ENCODE results near the gene HYKK.
"Not testable (repeated sequence)": the region's sequence is repeated elsewhere in the genome, so short reads cannot be mapped to it uniquely, and the experiment has no call there.

Gene HYKK

GRCh38 chr15:78540871-78541743 lies 33.7 kb downstream of the HYKK start:
- H3K36me3 ChIP-seq (ENCODE audit: insufficient read depth, low read length): peaks cover 39% of the 10 kb centered on the region
- peak overlapping the region; percentile 97 for H3K9ac ChIP-seq (ENCODE audit: low read depth, low read length)
- H3K4me3 ChIP-seq (ENCODE audit: low read length): peak overlapping the region; percentile 96
- H3K27me3 ChIP-seq (ENCODE audit: control insufficient read depth, insufficient read depth, low read length): no peaks in the 10 kb centered on the region
- peaks cover 14% of the 10 kb centered on the region for H3K4me1 ChIP-seq (ENCODE audit: control insufficient read depth, insufficient read depth, low read length)
- H3K9me3 ChIP-seq (replicated peaks; ENCODE audit: low read length): no peaks in the 10 kb centered on the region
- H3K4me2 ChIP-seq (ENCODE audit: low read length): peak overlapping the region; percentile 92

GRCh38 chr15:78541744-78542034 lies 34.3 kb downstream of the HYKK start:
- Histone ChIP-seq H3K36me3 (ENCODE audit: insufficient read depth, low read length) (peaks cover 45% of the 10 kb centered on the region), H3K4me2 (ENCODE audit: low read length) (peak overlapping the region; percentile 92), H3K4me3 (ENCODE audit: low read length) (peak overlapping the region; percentile 96), H3K27me3 (ENCODE audit: control insufficient read depth, insufficient read depth, low read length) (no peaks in the 10 kb centered on the region), H3K4me1 (ENCODE audit: control insufficient read depth, insufficient read depth, low read length) (peaks cover 14% of the 10 kb centered on the region), H3K9ac (ENCODE audit: low read depth, low read length) (peak overlapping the region; percentile 97), H3K9me3 (replicated peaks; ENCODE audit: low read length) (no peaks in the 10 kb centered on the region)

GRCh38 chr15:78542647-78543046 lies 35.3 kb downstream of the HYKK start:
- H3K4me3 ChIP-seq (ENCODE audit: low read length): no peak overlapping the region
- no peak overlapping the region for H3K9ac ChIP-seq (ENCODE audit: low read depth, low read length)
- no peaks in the 10 kb centered on the region for H3K9me3 ChIP-seq (replicated peaks; ENCODE audit: low read length)
- peaks cover 53% of the 10 kb centered on the region for H3K36me3 ChIP-seq (ENCODE audit: insufficient read depth, low read length)
- no peaks in the 10 kb centered on the region for H3K27me3 ChIP-seq (ENCODE audit: control insufficient read depth, insufficient read depth, low read length)
- peaks cover 14% of the 10 kb centered on the region for H3K4me1 ChIP-seq (ENCODE audit: control insufficient read depth, insufficient read depth, low read length)
- H3K4me2 ChIP-seq (ENCODE audit: low read length): peak overlapping the region; percentile 92

- Histone ChIP-seq H3K4me2 (ENCODE audit: low read length) (no peak overlapping the region), H3K4me1 (ENCODE audit: control insufficient read depth, insufficient read depth, low read length) (no peaks in the 10 kb centered on the region), H3K36me3 (ENCODE audit: insufficient read depth, low read length) (peaks cover 59% of the 10 kb centered on the region), H3K9me3 (replicated peaks; ENCODE audit: low read length) (no peaks in the 10 kb centered on the region), H3K9ac (ENCODE audit: low read depth, low read length) (no peak overlapping the region), H3K27me3 (ENCODE audit: control insufficient read depth, insufficient read depth, low read length) (no peaks in the 10 kb centered on the region), H3K4me3 (ENCODE audit: low read length) (no peak overlapping the region)
Observed at GRCh38 chr15:78550194-78550593, 42.8 kb downstream of the HYKK start.

- Histone ChIP-seq H3K9ac (ENCODE audit: low read depth, low read length) (no peak overlapping the region), H3K36me3 (ENCODE audit: insufficient read depth, low read length) (peaks cover 53% of the 10 kb centered on the region), H3K4me1 (ENCODE audit: control insufficient read depth, insufficient read depth, low read length) (no peaks in the 10 kb centered on the region), H3K9me3 (replicated peaks; ENCODE audit: low read length) (no peaks in the 10 kb centered on the region), H3K4me3 (ENCODE audit: low read length) (no peak overlapping the region), H3K4me2 (ENCODE audit: low read length) (no peak overlapping the region), H3K27me3 (ENCODE audit: control insufficient read depth, insufficient read depth, low read length) (no peaks in the 10 kb centered on the region)
Observed at GRCh38 chr15:78550815-78551214, 43.4 kb downstream of the HYKK start.

GRCh38 chr15:78551902-78552301 lies 44.5 kb downstream of the HYKK start:
- H3K36me3 ChIP-seq (ENCODE audit: insufficient read depth, low read length): peaks cover 43% of the 10 kb centered on the region
- no peak overlapping the region for H3K4me3 ChIP-seq (ENCODE audit: low read length)
- no peak overlapping the region for H3K9ac ChIP-seq (ENCODE audit: low read depth, low read length)
- H3K9me3 ChIP-seq (replicated peaks; ENCODE audit: low read length): no peaks in the 10 kb centered on the region
- H3K27me3 ChIP-seq (ENCODE audit: control insufficient read depth, insufficient read depth, low read length): no peaks in the 10 kb centered on the region
- H3K4me1 ChIP-seq (ENCODE audit: control insufficient read depth, insufficient read depth, low read length): no peaks in the 10 kb centered on the region
- no peak overlapping the region for H3K4me2 ChIP-seq (ENCODE audit: low read length)

GRCh38 chr15:78552597-78552996 lies 45.2 kb downstream of the HYKK start:
- Histone ChIP-seq H3K4me1 (ENCODE audit: control insufficient read depth, insufficient read depth, low read length) (no peaks in the 10 kb centered on the region), H3K9ac (ENCODE audit: low read depth, low read length) (no peak overlapping the region), H3K4me3 (ENCODE audit: low read length) (no peak overlapping the region), H3K36me3 (ENCODE audit: insufficient read depth, low read length) (peaks cover 36% of the 10 kb centered on the region), H3K27me3 (ENCODE audit: control insufficient read depth, insufficient read depth, low read length) (no peaks in the 10 kb centered on the region), H3K9me3 (replicated peaks; ENCODE audit: low read length) (no peaks in the 10 kb centered on the region), H3K4me2 (ENCODE audit: low read length) (no peak overlapping the region)

GRCh38 chr15:78560201-78560600 lies 52.8 kb downstream of the HYKK start:
- not testable (repeated sequence) for H3K4me3 ChIP-seq (ENCODE audit: low read length); H3K9me3 ChIP-seq (replicated peaks; ENCODE audit: low read length); H3K27me3 ChIP-seq (ENCODE audit: control insufficient read depth, insufficient read depth, low read length); H3K4me2 ChIP-seq (ENCODE audit: low read length); H3K9ac ChIP-seq (ENCODE audit: low read depth, low read length); H3K36me3 ChIP-seq (ENCODE audit: insufficient read depth, low read length); H3K4me1 ChIP-seq (ENCODE audit: control insufficient read depth, insufficient read depth, low read length)

- Histone ChIP-seq H3K4me1 (ENCODE audit: control insufficient read depth, insufficient read depth, low read length) (peaks cover 5% of the 10 kb centered on the region), H3K9ac (ENCODE audit: low read depth, low read length) (no peak overlapping the region), H3K9me3 (replicated peaks; ENCODE audit: low read length) (no peaks in the 10 kb centered on the region), H3K4me3 (ENCODE audit: low read length) (no peak overlapping the region), H3K36me3 (ENCODE audit: insufficient read depth, low read length) (no peaks in the 10 kb centered on the region), H3K4me2 (ENCODE audit: low read length) (no peak overlapping the region), H3K27me3 (ENCODE audit: control insufficient read depth, insufficient read depth, low read length) (peaks cover 7% of the 10 kb centered on the region)
Observed at GRCh38 chr15:78561490-78561889, 54.1 kb downstream of the HYKK start.

- H3K4me2 ChIP-seq (ENCODE audit: low read length): no peak overlapping the region
- peaks cover 8% of the 10 kb centered on the region for H3K4me1 ChIP-seq (ENCODE audit: control insufficient read depth, insufficient read depth, low read length)
- H3K9me3 ChIP-seq (replicated peaks; ENCODE audit: low read length): no peaks in the 10 kb centered on the region
- H3K9ac ChIP-seq (ENCODE audit: low read depth, low read length): no peak overlapping the region
- no peaks in the 10 kb centered on the region for H3K36me3 ChIP-seq (ENCODE audit: insufficient read depth, low read length)
- H3K27me3 ChIP-seq (ENCODE audit: control insufficient read depth, insufficient read depth, low read length): peaks cover 7% of the 10 kb centered on the region
- H3K4me3 ChIP-seq (ENCODE audit: low read length): no peak overlapping the region
Observed at GRCh38 chr15:78563092-78563491, 55.7 kb downstream of the HYKK start.

GRCh38 chr15:78564743-78565096 lies 57.3 kb downstream of the HYKK start:
- no peaks in the 10 kb centered on the region for H3K9me3 ChIP-seq (replicated peaks; ENCODE audit: low read length)
- peaks cover 8% of the 10 kb centered on the region for H3K4me1 ChIP-seq (ENCODE audit: control insufficient read depth, insufficient read depth, low read length)
- H3K27me3 ChIP-seq (ENCODE audit: control insufficient read depth, insufficient read depth, low read length): peaks cover 7% of the 10 kb centered on the region
- H3K36me3 ChIP-seq (ENCODE audit: insufficient read depth, low read length): no peaks in the 10 kb centered on the region
- H3K9ac ChIP-seq (ENCODE audit: low read depth, low read length): no peak overlapping the region
- H3K4me3 ChIP-seq (ENCODE audit: low read length): peak overlapping the region; percentile 97
- H3K4me2 ChIP-seq (ENCODE audit: low read length): peak overlapping the region; percentile 99

Measured in skeletal muscle satellite cell (primary cell).